Activated CD8-positive, alpha-beta memory T cell treated with anti-CD3 and anti-CD28 coated beads for 24 hours (primary cell): ENCODE data around the gene ADCYAP1.
"Not testable (repeated sequence)": the region's sequence is repeated elsewhere in the genome, so short reads cannot be mapped to it uniquely, and the experiment has no call there.

Experiments used
- DNase-seq: peaks from one replicate; pipeline ENCODE4 v3.0.0-alpha.2; 2020

The ADCYAP1 gene

GRCh38 chr18:904218-905090 is at the start of gene ADCYAP1:
ADCYAP1 (plus strand) TSS chr18:904871; CDS start chr18:905387, 516 bp downstream.
- DNase-seq = no peak

- no peak for DNase-seq
These were observed 46.7 kb upstream of the ADCYAP1 start for GRCh38 chr18:857986-858385.

- peak; percentile 76 for DNase-seq
These were observed 39.8 kb upstream of the ADCYAP1 start for GRCh38 chr18:864872-865273.

GRCh38 chr18:867257-867656 is 37.4 kb upstream of the ADCYAP1 start:
- DNase-seq = no peak

- DNase-seq = not testable (repeated sequence)
These were observed 31.2 kb upstream of the ADCYAP1 start for GRCh38 chr18:873426-873825.

GRCh38 chr18:875912-876311 is 28.8 kb upstream of the ADCYAP1 start:
- no peak for DNase-seq

GRCh38 chr18:877238-877637 is 27.4 kb upstream of the ADCYAP1 start:
- DNase-seq = no peak

GRCh38 chr18:886076-886475 is 18.6 kb upstream of the ADCYAP1 start:
- no peak for DNase-seq

- DNase-seq = no peak
These were observed 17.0 kb upstream of the ADCYAP1 start for GRCh38 chr18:887716-888115.

GRCh38 chr18:892316-892715 is 12.4 kb upstream of the ADCYAP1 start:
- DNase-seq = no peak

- DNase-seq = no peak
These were observed 8.4 kb upstream of the ADCYAP1 start for GRCh38 chr18:896315-896714.

- DNase-seq = no peak
These were observed 2.9 kb upstream of the ADCYAP1 start for GRCh38 chr18:901761-902160.

GRCh38 chr18:902229-902628 is 2.4 kb upstream of the ADCYAP1 start:
- no peak for DNase-seq

- peak; percentile 70 for DNase-seq
These were observed 970 bp upstream of the ADCYAP1 start for GRCh38 chr18:903701-904100.

GRCh38 chr18:905307-905947 is 756 bp downstream of the ADCYAP1 start:
- DNase-seq = no peak

- DNase-seq = no peak
These were observed 1.3 kb downstream of the ADCYAP1 start for GRCh38 chr18:905948-906415.

- no peak for DNase-seq
These were observed 1.9 kb downstream of the ADCYAP1 start for GRCh38 chr18:906416-907114.

GRCh38 chr18:907115-907884 is 2.6 kb downstream of the ADCYAP1 start:
- DNase-seq = no peak

- no peak for DNase-seq
These were observed 3.5 kb downstream of the ADCYAP1 start for GRCh38 chr18:907885-908757.

- DNase-seq = no peak
These were observed 4.4 kb downstream of the ADCYAP1 start for GRCh38 chr18:908758-909724.
